Measurements from ENCODE around the gene PREP.

PREP gene

DNA sequence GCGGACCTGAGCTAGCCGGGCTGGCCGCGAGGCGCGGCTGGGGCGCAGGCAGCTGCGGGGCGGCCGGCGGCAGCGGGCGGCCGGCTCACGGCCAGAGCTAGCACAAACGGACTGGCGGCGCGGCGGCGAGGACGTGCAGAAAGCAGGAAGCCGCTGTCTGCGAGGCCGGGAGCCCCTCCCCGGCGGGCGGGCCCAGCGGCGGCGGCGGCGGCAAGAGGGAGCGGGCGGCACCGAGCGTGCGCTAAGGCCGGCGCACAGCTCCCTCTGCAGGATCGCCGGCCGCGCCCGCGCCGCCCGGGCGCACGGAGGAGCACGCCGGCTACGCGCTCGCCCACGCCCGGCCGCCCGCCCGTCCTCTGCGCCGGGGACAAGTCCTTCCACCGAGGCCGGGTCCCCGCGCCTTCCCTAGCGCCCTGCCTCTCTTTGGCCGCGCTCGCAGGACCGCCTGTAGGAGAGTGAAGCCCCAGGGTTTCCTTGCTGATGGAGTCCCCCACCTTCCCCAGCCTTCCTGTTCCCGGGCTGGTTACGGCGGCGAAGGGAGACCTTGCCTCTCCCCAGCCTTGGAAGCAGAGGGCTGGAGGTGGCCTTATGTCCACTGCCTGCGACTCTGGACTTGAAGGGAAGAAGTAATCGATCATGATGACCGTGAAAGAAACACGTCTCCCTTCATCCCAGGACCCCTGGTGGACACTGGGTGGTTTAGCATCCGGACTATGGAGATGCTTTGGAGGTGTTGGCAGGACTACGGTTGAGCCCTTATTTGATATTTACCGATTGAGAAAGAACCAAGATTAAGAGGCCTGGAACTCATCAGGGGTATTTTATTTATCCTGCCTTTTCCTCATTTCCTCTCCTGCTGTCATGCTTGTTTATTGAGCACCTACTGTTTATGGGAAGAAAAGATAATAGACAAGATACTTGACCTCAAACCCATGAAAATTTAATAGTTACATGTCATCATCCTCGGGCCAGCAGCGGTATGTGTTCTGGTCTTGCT lies at the start of gene PREP:
Gene PREP, minus strand, starts transcription at position 144 of the 997 bp plus-strand sequence. CDS start 191 bp downstream, outside the sequence.
- peak; percentile 59 for DNase-seq (ENCODE audit: extremely low read depth, low read depth)
- H3K4me3 ChIP-seq (replicated peaks; ENCODE audit: low read depth, low read length): peak within 1 kb of the TSS; percentile 89
- TF ChIP-seq, protein P1, sequence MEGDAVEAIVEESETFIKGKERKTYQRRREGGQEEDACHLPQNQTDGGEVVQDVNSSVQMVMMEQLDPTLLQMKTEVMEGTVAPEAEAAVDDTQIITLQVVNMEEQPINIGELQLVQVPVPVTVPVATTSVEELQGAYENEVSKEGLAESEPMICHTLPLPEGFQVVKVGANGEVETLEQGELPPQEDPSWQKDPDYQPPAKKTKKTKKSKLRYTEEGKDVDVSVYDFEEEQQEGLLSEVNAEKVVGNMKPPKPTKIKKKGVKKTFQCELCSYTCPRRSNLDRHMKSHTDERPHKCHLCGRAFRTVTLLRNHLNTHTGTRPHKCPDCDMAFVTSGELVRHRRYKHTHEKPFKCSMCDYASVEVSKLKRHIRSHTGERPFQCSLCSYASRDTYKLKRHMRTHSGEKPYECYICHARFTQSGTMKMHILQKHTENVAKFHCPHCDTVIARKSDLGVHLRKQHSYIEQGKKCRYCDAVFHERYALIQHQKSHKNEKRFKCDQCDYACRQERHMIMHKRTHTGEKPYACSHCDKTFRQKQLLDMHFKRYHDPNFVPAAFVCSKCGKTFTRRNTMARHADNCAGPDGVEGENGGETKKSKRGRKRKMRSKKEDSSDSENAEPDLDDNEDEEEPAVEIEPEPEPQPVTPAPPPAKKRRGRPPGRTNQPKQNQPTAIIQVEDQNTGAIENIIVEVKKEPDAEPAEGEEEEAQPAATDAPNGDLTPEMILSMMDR (IDR thresholded peaks at IDR 0.05; ENCODE audit: low read depth, low read length, missing control alignments): peak; percentile 86

DNA sequence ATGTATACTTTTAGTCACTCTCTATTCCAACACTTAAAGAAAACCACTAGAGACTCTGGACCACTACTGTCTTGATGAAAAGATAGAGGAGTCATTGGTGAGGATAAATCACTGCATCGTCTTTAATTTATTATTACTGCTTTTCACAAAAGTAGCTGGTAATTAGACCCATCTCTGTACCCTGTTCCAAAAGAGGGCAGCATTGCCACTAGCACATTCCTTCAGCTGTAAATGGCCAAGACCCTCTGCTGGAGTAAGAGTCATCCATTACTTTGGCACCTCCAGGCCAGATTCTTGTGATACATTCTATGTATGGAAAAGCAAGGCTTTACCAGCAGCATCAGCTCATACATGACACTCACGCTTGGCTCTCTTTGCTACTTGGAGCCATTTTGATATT lies 49.5 kb upstream of the PREP start:
- TF ChIP-seq, protein P1 (IDR thresholded peaks at IDR 0.05; ENCODE audit: low read depth, low read length, missing control alignments): no peak
- DNase-seq (ENCODE audit: extremely low read depth, low read depth): no peak
- H3K4me3 ChIP-seq (replicated peaks; ENCODE audit: low read depth, low read length): no peak overlapping the region

DNA sequence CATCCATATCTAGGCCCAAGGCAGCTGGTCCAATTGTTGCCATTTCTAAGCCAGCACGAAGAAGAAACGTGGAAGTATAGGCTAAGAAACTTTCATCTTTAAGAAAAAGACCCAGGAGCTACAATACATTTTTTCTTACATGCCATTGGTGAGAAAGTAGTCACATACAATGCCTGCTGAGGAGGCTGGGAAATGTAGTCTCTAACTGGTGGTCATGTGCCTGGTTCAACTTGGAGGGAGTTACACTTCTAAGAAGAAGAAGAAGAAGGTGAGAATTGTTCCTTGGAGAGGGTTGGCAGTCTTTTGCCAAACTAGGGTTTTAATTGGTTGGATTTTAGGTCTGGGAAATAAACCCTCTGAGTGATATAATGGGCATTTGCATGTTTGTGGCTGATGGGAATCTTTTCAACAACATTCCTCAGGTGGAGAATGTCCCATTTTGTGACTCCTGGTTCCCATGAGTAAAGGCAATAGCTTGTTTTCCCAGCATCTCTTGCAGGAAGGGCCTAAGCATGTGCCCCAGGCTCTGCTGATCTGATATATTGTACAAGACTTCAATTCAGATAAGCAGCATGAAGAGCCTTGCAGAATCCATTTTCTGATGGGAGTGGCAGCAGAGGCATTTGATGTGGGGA lies 47.0 kb upstream of the PREP start:
- DNase-seq (ENCODE audit: extremely low read depth, low read depth): no peak
- TF ChIP-seq, protein P1 (IDR thresholded peaks at IDR 0.05; ENCODE audit: low read depth, low read length, missing control alignments): no peak
- no peak overlapping the region for H3K4me3 ChIP-seq (replicated peaks; ENCODE audit: low read depth, low read length)

DNA sequence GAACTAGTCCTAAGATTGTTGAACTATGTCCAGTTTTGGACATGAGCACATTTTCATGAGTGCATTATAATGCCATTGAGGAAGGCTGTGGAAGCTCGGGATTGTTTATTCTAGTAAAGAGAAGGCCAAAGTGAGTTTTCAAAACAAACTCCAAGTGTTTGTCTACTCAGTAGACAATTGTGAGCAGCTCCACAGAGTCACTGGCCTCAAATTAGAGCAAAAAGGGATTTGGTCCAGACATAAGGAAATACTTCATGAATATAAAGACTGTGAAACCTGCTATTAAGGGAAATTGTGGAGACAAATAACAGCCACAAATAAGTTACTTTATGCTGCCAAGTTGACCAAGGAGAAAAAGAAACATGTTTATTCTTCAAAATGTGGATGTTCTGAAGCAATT lies 42.6 kb upstream of the PREP start:
- no peak overlapping the region for H3K4me3 ChIP-seq (replicated peaks; ENCODE audit: low read depth, low read length)
- TF ChIP-seq, protein P1 (IDR thresholded peaks at IDR 0.05; ENCODE audit: low read depth, low read length, missing control alignments): no peak
- DNase-seq (ENCODE audit: extremely low read depth, low read depth): no peak

DNA sequence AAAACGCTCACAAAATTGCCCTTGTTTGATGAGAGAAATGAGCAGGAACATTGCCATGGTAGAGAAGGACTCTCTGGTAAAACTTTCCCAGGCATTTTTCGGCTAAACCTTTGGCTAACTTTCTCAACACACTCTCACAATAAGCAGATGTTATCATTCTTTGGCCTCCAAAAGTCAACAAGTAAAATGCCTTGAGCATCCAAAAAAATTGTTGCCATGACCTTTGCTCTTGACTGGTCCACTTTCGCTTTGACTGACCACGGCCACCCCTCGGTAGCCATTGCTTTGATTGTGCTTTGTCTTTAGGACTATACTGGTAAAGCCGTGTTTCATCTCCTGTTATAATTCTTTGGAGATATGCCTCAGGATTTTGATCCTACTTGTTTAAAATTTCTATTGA lies 41.1 kb upstream of the PREP start:
- TF ChIP-seq, protein P1 (IDR thresholded peaks at IDR 0.05; ENCODE audit: low read depth, low read length, missing control alignments): no peak
- DNase-seq (ENCODE audit: extremely low read depth, low read depth): no peak
- H3K4me3 ChIP-seq (replicated peaks; ENCODE audit: low read depth, low read length): no peak overlapping the region

DNA sequence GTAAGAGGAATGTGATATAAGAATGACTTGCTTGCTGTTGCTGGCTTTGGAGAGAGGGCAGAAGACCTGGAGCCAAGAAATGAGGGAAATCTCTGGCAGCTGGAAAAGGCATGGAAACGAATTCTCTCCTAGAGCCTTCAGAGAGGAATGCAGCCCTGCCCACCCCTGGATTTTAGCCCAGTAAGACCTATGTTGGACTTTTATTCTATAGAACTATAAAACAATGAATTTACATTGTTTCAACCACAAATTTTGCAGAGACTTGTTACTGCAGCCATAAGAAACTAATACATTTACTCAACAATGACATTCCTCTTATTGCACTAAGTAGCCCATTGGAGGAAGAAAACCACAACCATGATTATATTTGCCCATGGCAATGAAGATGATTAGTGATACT lies 39.5 kb upstream of the PREP start:
- DNase-seq (ENCODE audit: extremely low read depth, low read depth): no peak
- H3K4me3 ChIP-seq (replicated peaks; ENCODE audit: low read depth, low read length): no peak overlapping the region
- TF ChIP-seq, protein P1 (IDR thresholded peaks at IDR 0.05; ENCODE audit: low read depth, low read length, missing control alignments): no peak
